Left ventricle myocardium inferior (tissue), 1 donor: Measurements from ENCODE around the gene NPIPB6. TPM values are rescaled to one million over a fixed set of nuclear protein-coding genes. Genes with fewer than 3 reads are reported as not detected.

Experiments used
- DNase-seq: peaks from one replicate; pipeline ENCODE4 v3.0.0-alpha.2; 2020
- H3K27ac ChIP-seq: fragments of 200-600 bp; replicated peaks from 2 replicates; pipeline ENCODE4 v1.8.0; 2021
- H3K27me3 ChIP-seq: fragments of 200-600 bp; 2 replicates; pipeline ENCODE4 v1.8.0; 2021; ENCODE audit warnings: low read depth
- H3K36me3 ChIP-seq: fragments of 200-600 bp; 2 replicates; pipeline ENCODE4 v1.8.0; 2021
- H3K4me1 ChIP-seq: fragments of 200-600 bp; 2 replicates; pipeline ENCODE4 v1.8.0; 2021
- H3K4me3 ChIP-seq: fragments of 200-600 bp; 2 replicates; pipeline ENCODE4 v1.8.0; 2021; ENCODE audit warnings: mild to moderate bottlenecking, moderate library complexity
- H3K9me3 ChIP-seq: fragments of 200-600 bp; replicated peaks from 2 replicates; pipeline ENCODE4 v1.8.0; 2021
- CTCF ChIP-seq: fragments of 200-600 bp; IDR thresholded peaks from 2 replicates; pipeline ENCODE4 v1.8.0; 2021; ENCODE audit warnings: antibody characterized with exemption, mild to moderate bottlenecking, borderline replicate concordance
- intact Hi-C: fragments of 100-400 bp; cut with micrococcal nuclease; formaldehyde crosslinking; loops from one replicate; pipeline ENCODE4 v1.11.0; 2022
- total RNA-seq: library from RNA; stranded (reverse); fragmentation: NEBNext Ultra II Directional; extraction: Animal tissue kit (Norgen Biotek cat#: 25700); gene quantifications from one replicate; pipeline ENCODE4 v1.2.1, GENCODE V29; 2021
- donor health status: DM: no; HTN: yes; CAD: no; lungs with severe emphysema.

Gene NPIPB6
- total RNA-seq, 1 donor from 2014 or later = 1.1 TPM

GRCh38 chr16:28321700-28322411 lies 41.5 kb downstream of the NPIPB6 start:
- peak; percentile 69 for TF ChIP-seq CTCF
- H3K36me3 ChIP-seq = no peaks in the 10 kb centered on the region
- H3K4me1 ChIP-seq = no peaks in the 10 kb centered on the region

GRCh38 chr16:28320741-28321140 lies 42.6 kb downstream of the NPIPB6 start:
- Histone ChIP-seq H3K4me1 (no peaks in the 10 kb centered on the region), H3K4me3 (no peak overlapping the region), H3K9me3 (no peaks in the 10 kb centered on the region), H3K27ac (no peak overlapping the region), H3K36me3 (no peaks in the 10 kb centered on the region), H3K27me3 (no peaks in the 10 kb centered on the region)
- no peak for DNase-seq
- no peak for TF ChIP-seq CTCF
- intact Hi-C loops = no loop called here

More at GRCh38 chr16:28321700-28322411, 41.5 kb downstream of the NPIPB6 start:
- Histone ChIP-seq H3K4me3 (no peak overlapping the region), H3K27me3 (no peaks in the 10 kb centered on the region), H3K27ac (no peak overlapping the region), H3K9me3 (no peaks in the 10 kb centered on the region)
- intact Hi-C loops = no loop called here
- no peak for DNase-seq

GRCh38 chr16:28320023-28320561 lies 43.2 kb downstream of the NPIPB6 start:
- H3K4me3 ChIP-seq = no peak overlapping the region
- no peaks in the 10 kb centered on the region for H3K27me3 ChIP-seq
- no peaks in the 10 kb centered on the region for H3K4me1 ChIP-seq
- DNase-seq = no peak
- no peak for TF ChIP-seq CTCF
- intact Hi-C loops = no loop called here
- H3K9me3 ChIP-seq = no peaks in the 10 kb centered on the region
- no peak overlapping the region for H3K27ac ChIP-seq
- H3K36me3 ChIP-seq = no peaks in the 10 kb centered on the region

GRCh38 chr16:28319476-28320022 lies 43.8 kb downstream of the NPIPB6 start:
- no peaks in the 10 kb centered on the region for H3K4me1 ChIP-seq
- H3K9me3 ChIP-seq = no peaks in the 10 kb centered on the region
- intact Hi-C loops = loop anchor here (5.0 kb wide), 1 partner anchor 42 kb away; no protein-coding TSS in a partner anchor
- no peak for DNase-seq
- H3K27ac ChIP-seq = no peak overlapping the region
- no peak overlapping the region for H3K4me3 ChIP-seq
- H3K27me3 ChIP-seq = peaks cover 5% of the 10 kb centered on the region
- no peaks in the 10 kb centered on the region for H3K36me3 ChIP-seq
- no peak for TF ChIP-seq CTCF

- no peak overlapping the region for H3K4me3 ChIP-seq
- H3K9me3 ChIP-seq = no peaks in the 10 kb centered on the region
- peaks cover 8% of the 10 kb centered on the region for H3K27me3 ChIP-seq
- DNase-seq = no peak
- H3K27ac ChIP-seq = no peak overlapping the region
- H3K4me1 ChIP-seq = no peaks in the 10 kb centered on the region
- H3K36me3 ChIP-seq = no peaks in the 10 kb centered on the region
- no peak for TF ChIP-seq CTCF
- intact Hi-C loops = loop anchor here (5.0 kb wide), 1 partner anchor 41 kb away; no protein-coding TSS in a partner anchor
Measured at GRCh38 chr16:28318042-28318744, 45.1 kb downstream of the NPIPB6 start.
